PC-9 (cell line): ENCODE data around the gene TMEM141.

Experiments
- CTCF ChIP-seq: fragments of 200-600 bp; sonication (generic); conservative IDR thresholded peaks from 2 replicates; pipeline ENCODE4 v1.6.1; 2017; ENCODE audit warnings: mixed run types, antibody characterized with exemption, mild to moderate bottlenecking, moderate library complexity
- EZH2 ChIP-seq: fragments of 200-600 bp; sonication (generic); IDR thresholded peaks from 2 replicates; pipeline ENCODE4 v1.8.0; 2017; ENCODE audit warnings: antibody characterized with exemption, low read depth

GRCh38 chr9:136756134-136756438 lies 35.1 kb upstream of the TMEM141 start:
- TF ChIP-seq CTCF = no peak
- no peak for TF ChIP-seq EZH2
